Spleen (tissue), 11 donors: Measurements from ENCODE around the gene CNNM2. TPM values are rescaled to one million over a fixed set of nuclear protein-coding genes. Genes with fewer than 3 reads are reported as not detected.
"Not testable (repeated sequence)": the region's sequence is repeated elsewhere in the genome, so short reads cannot be mapped to it uniquely, and the experiment has no call there.

Source experiments
- DNase-seq: peaks from one replicate; pipeline ENCODE4 v3.0.0-alpha.2; 2020
- H3K27ac ChIP-seq, 8 donors: fragments of 200-600 bp; sonication (generic) in 7 of 8; 1 replicate in 4 of 8; 2 replicates in 4 of 8; pipeline versions ENCODE4 v1.5.0 to v1.8.0; 2016 to 2021; ENCODE audit warnings: inconsistent platforms in 4 of 8, mild to moderate bottlenecking in 4 of 8, moderate library complexity in 1 of 8
- H3K27me3 ChIP-seq, 7 donors: fragments of 200-600 bp; sonication (generic) in 6 of 7; replicated peaks in 1 of 7; 1 replicate in 4 of 7; 2 replicates in 3 of 7; pipeline versions ENCODE4 v1.5.0 to v1.8.0; 2016 to 2021; ENCODE audit warnings: inconsistent platforms in 3 of 7, mild to moderate bottlenecking in 1 of 7
- H3K36me3 ChIP-seq, 6 donors: fragments of 200-600 bp; sonication (generic) in 5 of 6; 1 replicate in 4 of 6; 2 replicates in 2 of 6; pipeline versions ENCODE4 v1.5.0 to v1.8.0; 2016 to 2021; ENCODE audit warnings: inconsistent platforms in 2 of 6
- H3K4me1 ChIP-seq, 6 donors: fragments of 200-600 bp; sonication (generic) in 5 of 6; 1 replicate in 3 of 6; 2 replicates in 3 of 6; pipeline versions ENCODE4 v1.5.0 to v1.8.0; 2016 to 2021; ENCODE audit warnings: inconsistent platforms in 3 of 6
- H3K4me3 ChIP-seq, 8 donors: fragments of 200-600 bp; sonication (generic) in 7 of 8; 1 replicate in 4 of 8; 2 replicates in 4 of 8; pipeline versions ENCODE4 v1.5.0 to v1.8.0; 2016 to 2021; ENCODE audit warnings: inconsistent platforms in 4 of 8, mild to moderate bottlenecking in 4 of 8, moderate library complexity in 2 of 8
- H3K9me3 ChIP-seq, 8 donors: fragments of 200-600 bp; sonication (generic) in 7 of 8; 1 replicate in 4 of 8; 2 replicates in 4 of 8; pipeline versions ENCODE4 v1.5.0 to v1.8.0; 2016 to 2021; ENCODE audit warnings: inconsistent platforms in 4 of 8
- POLR2A ChIP-seq, 3 donors: fragments of 450-650 bp; IDR thresholded peaks; one replicate each; pipeline ENCODE4 v1.5.1; 2017; ENCODE audit warnings: antibody characterized with exemption in 3 of 3, mild to moderate bottlenecking in 1 of 3
- POLR2AphosphoS5 ChIP-seq, 3 donors: sonication (generic); formaldehyde crosslinking; IDR thresholded peaks; one replicate each; pipeline ENCODE4 v1.5.1; 2017; ENCODE audit warnings: antibody characterized with exemption in 3 of 3
- WGBS, 5 donors: extraction: QIAGEN DNeasy Blood & Tissue Kit in 3 of 5; methylation state at CpG; one replicate each; pipeline versions ENCODE4 v1.1.5 to v1.1.7; 2013 to 2018; 5-methylcytosine and 5-hydroxymethylcytosine counted together
- intact Hi-C: fragments of 100-400 bp; cut with DNase I; formaldehyde crosslinking; loops from one replicate; pipeline ENCODE4 v1.15.0; 2023; ENCODE audit warnings: low total_unique reads
- polyA plus RNA-seq, 3 donors: library from polyadenylated mRNA; stranded (reverse); fragments of 200-250 nt; gene quantifications; one replicate each; pipeline ENCODE4 v1.2.1, GENCODE V29; 2013
- total RNA-seq, 7 donors: library from RNA; depleted of rRNA in 3 of 7; stranded (reverse); fragments of >200 nt in 3 of 7; fragmentation: NEBNext Ultra II Directional in 4 of 7; extraction: Animal tissue kit (Norgen Biotek cat#: 25700) in 4 of 7; gene quantifications; one replicate each; pipeline versions ENCODE4 v1.1.0 to v1.2.1, GENCODE V29; 2016 to 2021
- TF ChIP-seq, protein P1 (sequence below), 11 experiments: fragments of 200-600 bp in 7 of 11; fragments of 450-650 bp in 4 of 11; sonication (generic) in 4 of 11; IDR thresholded peaks in 8 of 11; conservative IDR thresholded peaks in 3 of 11; 1 replicate in 7 of 11; 2 replicates in 4 of 11; pipeline versions ENCODE4 v1.4.0 to v1.8.0; 2016 to 2021; ENCODE audit warnings: antibody characterized with exemption in 11 of 11, inconsistent platforms in 4 of 11, mild to moderate bottlenecking in 1 of 11
- donor health status: healthy with polysubstance abuse.
- donor health status: DM: no; HTN: no; CAD: no; lungs with moderate emphysema.
- donor health status: DM: no; HTN: no; CAD: no.
- donor health status: Bipolar disorder and iron deficiency.
- donor health status: healthy.
- donor health status: DM: no; HTN: no; CAD: no.
- donor health status: DM: yes; HTN: yes; CAD: no.

The CNNM2 gene
- total and polyA plus RNA-seq, 10 donors: 0.65 to 9.9 (median 7.5) TPM

- TF ChIP-seq POLR2A (IDR thresholded peaks at IDR 0.05) (no peak), POLR2AphosphoS5 (IDR thresholded peaks at IDR 0.05) (no peak)
- TF ChIP-seq, protein P1, sequence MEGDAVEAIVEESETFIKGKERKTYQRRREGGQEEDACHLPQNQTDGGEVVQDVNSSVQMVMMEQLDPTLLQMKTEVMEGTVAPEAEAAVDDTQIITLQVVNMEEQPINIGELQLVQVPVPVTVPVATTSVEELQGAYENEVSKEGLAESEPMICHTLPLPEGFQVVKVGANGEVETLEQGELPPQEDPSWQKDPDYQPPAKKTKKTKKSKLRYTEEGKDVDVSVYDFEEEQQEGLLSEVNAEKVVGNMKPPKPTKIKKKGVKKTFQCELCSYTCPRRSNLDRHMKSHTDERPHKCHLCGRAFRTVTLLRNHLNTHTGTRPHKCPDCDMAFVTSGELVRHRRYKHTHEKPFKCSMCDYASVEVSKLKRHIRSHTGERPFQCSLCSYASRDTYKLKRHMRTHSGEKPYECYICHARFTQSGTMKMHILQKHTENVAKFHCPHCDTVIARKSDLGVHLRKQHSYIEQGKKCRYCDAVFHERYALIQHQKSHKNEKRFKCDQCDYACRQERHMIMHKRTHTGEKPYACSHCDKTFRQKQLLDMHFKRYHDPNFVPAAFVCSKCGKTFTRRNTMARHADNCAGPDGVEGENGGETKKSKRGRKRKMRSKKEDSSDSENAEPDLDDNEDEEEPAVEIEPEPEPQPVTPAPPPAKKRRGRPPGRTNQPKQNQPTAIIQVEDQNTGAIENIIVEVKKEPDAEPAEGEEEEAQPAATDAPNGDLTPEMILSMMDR (IDR thresholded peaks at IDR 0.05 in 8 of 11, conservative IDR thresholded peaks at IDR 0.05 in 3 of 11): no peak
- DNase-seq: no peak
- intact Hi-C loops: no loop called here
Measured at GRCh38 chr10:102998399-102998907, 80.4 kb downstream of the CNNM2 start.

DNA sequence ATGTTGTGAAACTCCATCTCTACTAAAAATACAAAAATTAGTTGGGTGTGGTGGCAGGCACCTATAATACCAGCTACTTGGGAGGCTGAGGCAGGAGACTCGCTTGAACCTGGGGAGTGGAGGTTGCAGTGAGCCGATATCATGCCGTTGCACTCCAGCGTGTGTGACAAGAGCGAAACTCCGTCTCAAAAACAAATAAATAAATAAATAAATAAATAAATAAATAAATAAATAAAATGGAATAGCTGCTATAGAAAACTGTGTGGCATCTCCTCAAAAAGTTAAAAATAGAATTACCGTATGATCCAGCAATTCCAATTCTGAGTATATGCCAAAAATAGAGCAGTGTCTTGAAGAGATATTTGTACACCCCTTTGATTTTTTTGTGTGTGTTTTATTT is 82.0 kb downstream of the CNNM2 start:
- DNase-seq, H3K27me3 ChIP-seq, H3K27ac ChIP-seq, H3K9me3 ChIP-seq, H3K4me3 ChIP-seq, H3K36me3 ChIP-seq, H3K4me1 ChIP-seq, intact Hi-C loops: not testable (repeated sequence)
- WGBS, 5 donors: 90 to 97% (median 97%) methylated on average over 7 of the region's 7 CpGs

More at GRCh38 chr10:102998399-102998907, 80.4 kb downstream of the CNNM2 start:
- H3K36me3 ChIP-seq: peaks cover 0 to 4% (median 0%) of the 10 kb centered on the region in 6 donors
- H3K27me3 ChIP-seq: no peaks in the 10 kb centered on the region
- peaks cover 0 to 6% (median 0%) of the 10 kb centered on the region in 6 donors for H3K4me1 ChIP-seq
- no peaks in the 10 kb centered on the region for H3K9me3 ChIP-seq
- H3K4me3 ChIP-seq: no peak overlapping the region
- WGBS, 5 donors: 90 to 96% (median 95%) methylated on average over 7 of the region's 7 CpGs
- H3K27ac ChIP-seq: no peak overlapping the region

- Histone ChIP-seq H3K9me3 (peaks cover 0 to 30% (median 18%) of the 10 kb centered on the region in 8 donors), H3K27me3 (no peaks in the 10 kb centered on the region), H3K4me1 (no peaks in the 10 kb centered on the region), H3K27ac (no peak overlapping the region), H3K36me3 (peaks cover 0 to 19% (median 0%) of the 10 kb centered on the region in 6 donors), H3K4me3 (no peak overlapping the region)
- DNase-seq: no peak
- intact Hi-C loops: no loop called here
- TF ChIP-seq POLR2A (IDR thresholded peaks at IDR 0.05): no peak
- no peak for TF ChIP-seq POLR2AphosphoS5 (IDR thresholded peaks at IDR 0.05)
- TF ChIP-seq, protein P1 (IDR thresholded peaks at IDR 0.05 in 8 of 11, conservative IDR thresholded peaks at IDR 0.05 in 3 of 11): no peak
- 76 to 95% (median 93%) methylated on average over 5 of the region's 5 CpGs for WGBS, 5 donors
Measured at GRCh38 chr10:103007017-103007416, 88.9 kb downstream of the CNNM2 start.

- H3K27me3 ChIP-seq: no peaks in the 10 kb centered on the region
- H3K4me1 ChIP-seq: no peaks in the 10 kb centered on the region
- intact Hi-C loops: no loop called here
- TF ChIP-seq, protein P1 (IDR thresholded peaks at IDR 0.05 in 8 of 11, conservative IDR thresholded peaks at IDR 0.05 in 3 of 11): no peak
- TF ChIP-seq POLR2A (IDR thresholded peaks at IDR 0.05) (no peak), POLR2AphosphoS5 (IDR thresholded peaks at IDR 0.05) (no peak)
- no peak for DNase-seq
- H3K27ac ChIP-seq: no peak overlapping the region
- H3K9me3 ChIP-seq: peaks cover 0 to under 1% (median 0%) of the 10 kb centered on the region in 8 donors
- WGBS, 5 donors: 88 to 95% (median 90%) methylated on average over 5 of the region's 5 CpGs
- H3K4me3 ChIP-seq: no peak overlapping the region
- no peaks in the 10 kb centered on the region for H3K36me3 ChIP-seq
Measured at GRCh38 chr10:103013416-103013815, 95.3 kb downstream of the CNNM2 start.

DNA sequence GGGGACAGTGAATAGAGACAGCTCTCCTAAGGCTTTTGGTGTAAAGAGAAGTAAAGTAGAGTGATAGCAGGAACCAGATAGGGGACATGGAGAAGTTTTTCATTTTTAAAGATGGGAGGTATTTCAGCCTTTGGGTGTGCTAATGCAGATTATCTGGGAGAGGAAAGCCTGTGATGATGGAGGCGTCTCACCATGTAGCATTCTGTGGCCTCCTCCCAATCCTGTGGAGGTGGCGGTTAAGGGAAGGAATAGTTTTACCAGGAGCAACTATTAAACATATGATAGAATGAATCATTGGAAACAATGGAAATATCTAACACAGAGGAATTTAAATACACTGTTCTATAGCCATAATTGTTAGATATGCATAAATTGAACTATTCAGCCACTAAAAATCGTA is 101.3 kb downstream of the CNNM2 start:
- 92 to 96% (median 95%) methylated on average over 3 of the region's 3 CpGs for WGBS, 5 donors
- Histone ChIP-seq H3K27ac (no peak overlapping the region), H3K36me3 (no peaks in the 10 kb centered on the region), H3K4me3 (no peak overlapping the region), H3K9me3 (no peaks in the 10 kb centered on the region), H3K27me3 (no peaks in the 10 kb centered on the region), H3K4me1 (no peaks in the 10 kb centered on the region)
- intact Hi-C loops: no loop called here
- TF ChIP-seq POLR2AphosphoS5 (IDR thresholded peaks at IDR 0.05) (no peak), POLR2A (IDR thresholded peaks at IDR 0.05) (no peak)
- TF ChIP-seq, protein P1 (IDR thresholded peaks at IDR 0.05 in 8 of 11, conservative IDR thresholded peaks at IDR 0.05 in 3 of 11): no peak
- no peak for DNase-seq
